HG02943 (cell line): Measurements from ENCODE around the gene VAV3.
"Not testable (repeated sequence)": the region's sequence is repeated elsewhere in the genome, so short reads cannot be mapped to it uniquely, and the experiment has no call there.

Experiments
- ATAC-seq: cut with Tn5 transposase; IDR thresholded peaks from one replicate; pipeline ENCODE4 v1.9.1; 2021; ENCODE audit warnings: mild to moderate bottlenecking, low read depth, moderate library complexity; ENCODE audit not compliant: unreplicated experiment

VAV3 gene

DNA sequence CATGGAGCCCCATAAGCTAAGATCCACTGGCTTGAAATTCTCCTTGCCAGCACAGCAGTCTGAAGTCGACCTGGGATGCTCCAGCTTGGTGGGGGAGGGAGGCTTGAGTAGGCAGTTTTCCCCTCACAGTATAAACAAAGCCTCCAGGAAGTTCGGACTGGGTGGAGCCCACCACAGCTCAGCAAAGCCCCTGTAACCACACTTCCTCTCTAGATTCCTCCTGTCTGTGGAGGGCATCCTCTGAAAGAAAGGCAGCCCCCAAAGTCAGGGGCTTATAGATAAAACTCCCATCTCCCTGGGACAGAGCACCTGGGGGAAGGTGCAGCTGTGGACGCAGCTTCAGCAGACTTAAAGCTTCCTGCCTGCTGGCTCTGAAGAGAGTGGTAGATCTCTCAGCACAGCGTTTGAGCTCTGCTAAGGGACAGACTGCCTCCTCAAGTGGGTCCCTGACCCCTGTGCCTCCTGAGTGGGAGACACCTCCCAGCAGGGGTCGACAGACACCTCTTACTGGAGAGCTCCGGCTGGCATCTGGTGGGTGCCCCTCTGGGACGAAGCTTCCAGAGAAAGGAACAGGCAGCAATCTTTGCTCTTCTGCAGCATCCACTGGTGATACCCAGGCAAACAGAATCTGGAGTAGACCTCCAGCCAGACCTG is 120.3 kb downstream of the VAV3 start:
- not testable (repeated sequence) for ATAC-seq

DNA sequence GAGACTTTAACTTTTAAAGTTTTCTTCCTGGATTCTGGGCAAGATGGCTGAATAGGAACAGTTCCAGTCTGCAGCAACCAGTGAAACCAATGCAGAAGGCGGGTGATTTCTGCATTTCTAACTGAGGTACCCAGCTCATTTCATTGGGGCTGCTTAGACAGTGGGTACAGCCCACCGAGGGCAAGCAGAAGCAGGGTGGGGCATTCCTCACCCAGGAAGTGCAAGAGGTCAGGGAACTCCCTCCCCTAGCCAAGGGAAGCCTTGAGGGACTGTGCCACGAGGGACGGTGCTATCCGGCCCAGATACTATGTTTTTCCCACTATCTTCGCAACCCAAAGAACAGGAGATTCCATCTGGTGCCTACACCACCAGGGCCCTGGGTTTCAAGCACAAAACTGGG is 121.0 kb downstream of the VAV3 start:
- no peak for ATAC-seq

DNA sequence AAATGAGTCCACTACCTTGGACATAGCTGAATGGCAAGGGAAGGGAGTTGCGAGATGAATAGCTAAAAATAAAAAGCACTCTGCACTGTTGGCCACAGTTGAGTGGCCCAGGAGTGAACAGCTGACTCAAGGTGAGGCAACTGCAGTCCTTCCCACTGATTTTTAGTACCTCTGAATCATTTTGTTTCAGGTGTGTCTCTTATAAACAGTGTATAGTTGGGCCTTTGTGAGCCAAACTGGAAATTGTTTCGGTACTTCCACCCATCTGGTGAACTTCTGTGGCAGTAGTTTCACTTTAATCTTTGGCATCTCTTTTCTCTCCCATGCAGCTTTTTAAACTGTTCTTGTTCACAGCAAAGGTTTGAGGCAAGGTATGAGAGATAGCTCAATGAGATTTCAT is 122.7 kb downstream of the VAV3 start:
- no peak for ATAC-seq

DNA sequence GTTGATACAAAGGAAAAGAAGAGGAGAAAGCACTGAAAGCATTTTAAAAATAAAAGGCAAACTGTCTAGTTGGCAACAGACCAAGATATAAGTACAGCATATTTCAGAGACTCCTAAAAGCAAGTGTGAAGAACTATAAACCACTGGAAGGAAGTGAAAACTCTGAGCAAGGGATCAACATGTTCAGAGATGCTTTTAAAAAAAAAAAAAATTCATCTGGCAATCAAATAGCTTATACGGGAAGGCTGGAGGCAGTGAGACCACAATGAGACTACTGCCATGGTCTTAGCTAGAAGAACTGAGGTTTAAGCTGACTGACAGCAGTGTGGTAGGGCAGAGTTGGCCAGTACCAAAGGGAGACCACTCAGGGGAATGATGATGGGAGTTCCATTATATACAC is 124.3 kb downstream of the VAV3 start:
- ATAC-seq: no peak

DNA sequence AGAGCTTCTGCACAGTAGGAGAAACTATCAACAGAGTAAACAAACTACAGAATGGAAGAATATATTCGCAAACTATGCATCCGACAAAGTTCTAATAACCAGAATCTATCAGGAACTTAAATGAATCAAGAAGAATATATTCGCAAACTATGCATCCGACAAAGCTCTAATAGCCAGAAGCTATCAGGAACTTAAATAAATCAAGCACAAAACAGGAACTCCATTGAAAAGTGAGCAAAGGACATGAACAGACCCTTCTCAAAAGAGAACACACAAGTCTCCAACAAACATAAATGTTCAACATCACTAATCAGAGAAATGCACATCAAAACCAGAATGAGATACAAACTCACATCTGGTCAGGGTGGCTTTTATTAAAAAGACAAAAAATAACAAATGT is 126.9 kb downstream of the VAV3 start:
- ATAC-seq: no peak

DNA sequence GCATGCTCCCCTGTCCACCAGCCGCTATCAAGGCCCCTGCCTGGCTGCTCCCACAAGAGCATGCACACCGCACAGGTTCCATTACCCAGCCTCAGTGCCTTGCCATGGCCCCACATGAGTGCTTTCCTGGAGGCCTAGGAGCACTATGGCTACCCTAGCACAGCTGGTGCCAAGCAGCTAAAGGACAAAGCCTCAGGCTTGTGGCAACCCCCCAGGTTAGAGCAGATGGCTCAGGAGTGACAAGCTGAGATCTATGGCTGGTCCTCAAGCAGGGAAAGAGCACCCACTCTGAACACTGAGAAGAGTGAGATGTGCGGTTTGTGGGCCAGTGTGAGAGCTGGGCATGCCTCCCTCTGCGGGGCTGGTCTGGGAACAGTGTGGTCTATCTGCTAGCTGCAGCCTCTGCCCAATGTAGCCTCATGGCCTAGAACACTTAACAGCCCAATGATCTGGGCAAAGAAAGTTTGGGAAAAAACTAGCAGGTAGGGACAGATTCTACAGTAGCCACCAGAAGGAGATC is 129.8 kb downstream of the VAV3 start:
- ATAC-seq: no peak

DNA sequence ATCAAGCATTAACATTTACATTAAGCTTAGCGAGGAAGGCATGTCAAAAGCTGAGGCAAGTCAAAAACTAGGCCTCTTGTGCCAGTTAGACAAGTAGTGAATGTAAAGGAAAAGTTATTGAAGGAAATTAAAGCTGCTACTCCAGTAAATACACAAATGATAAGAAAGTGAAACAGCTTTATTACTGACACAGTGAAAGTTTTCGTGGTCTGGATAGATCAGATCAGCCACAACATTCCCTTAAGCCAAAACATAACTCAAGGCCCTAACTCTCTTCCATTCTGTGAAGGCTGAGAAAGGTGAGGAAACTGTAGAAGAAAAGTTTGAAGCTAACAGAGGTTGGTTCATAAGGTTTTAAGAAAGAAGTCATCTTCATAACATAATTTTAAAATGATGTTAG is 131.9 kb downstream of the VAV3 start:
- no peak for ATAC-seq

DNA sequence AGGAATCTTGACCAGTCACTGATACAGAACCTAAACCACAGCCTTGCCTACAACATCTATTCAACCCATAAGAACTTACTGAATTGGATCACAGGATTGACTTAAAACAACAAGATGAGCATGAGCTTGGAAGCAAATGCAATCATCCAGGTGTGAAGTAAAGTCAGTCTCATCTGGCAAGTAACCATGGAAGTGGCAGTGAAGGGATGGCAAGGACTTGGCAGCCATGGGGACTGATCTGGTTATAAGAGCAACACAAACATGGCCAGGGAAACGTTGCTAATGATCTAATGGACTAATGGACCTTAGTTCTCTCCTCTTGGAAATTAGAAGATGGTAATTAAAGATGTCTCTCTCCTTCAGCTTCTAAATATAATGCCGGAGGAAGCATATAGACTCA is 133.1 kb downstream of the VAV3 start:
- no peak for ATAC-seq

DNA sequence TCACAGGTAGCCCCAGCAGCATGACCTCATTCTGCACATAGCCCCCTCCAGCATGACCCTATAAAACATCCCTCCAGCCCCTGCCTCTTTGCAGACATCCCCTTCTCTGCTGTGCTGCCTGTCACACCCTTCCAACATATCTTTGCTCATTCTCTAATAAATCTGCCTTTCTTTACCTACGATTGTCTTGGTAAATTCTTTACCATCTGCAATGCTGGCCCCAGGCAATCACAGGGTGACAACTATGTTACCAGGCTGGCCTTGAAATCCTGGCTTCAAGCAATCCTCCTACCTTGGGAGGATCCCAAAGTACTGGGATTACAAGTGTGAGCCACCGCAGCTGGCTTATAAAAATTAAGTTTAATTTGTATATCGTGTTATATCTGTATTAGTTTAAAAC is 134.5 kb downstream of the VAV3 start:
- ATAC-seq: no peak

DNA sequence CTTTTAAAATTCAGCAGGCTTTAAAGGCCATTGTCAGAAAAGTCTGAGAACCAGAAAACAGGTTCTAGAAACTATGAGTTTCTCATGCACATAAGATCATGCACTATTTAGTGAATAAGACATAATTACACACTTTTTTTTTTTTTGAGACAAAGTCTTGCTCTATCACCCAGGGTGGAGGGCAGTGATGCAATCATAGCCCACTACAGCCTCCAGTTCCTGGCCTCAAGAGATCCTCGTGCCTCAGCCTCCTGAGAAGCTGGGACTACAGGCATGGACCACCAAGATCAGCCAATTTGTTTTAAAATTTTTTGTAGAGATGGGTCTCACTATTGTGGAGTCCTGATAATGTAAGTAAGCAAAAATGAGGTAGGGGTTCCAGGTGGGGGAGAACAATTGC is 134.9 kb downstream of the VAV3 start:
- ATAC-seq: no peak

DNA sequence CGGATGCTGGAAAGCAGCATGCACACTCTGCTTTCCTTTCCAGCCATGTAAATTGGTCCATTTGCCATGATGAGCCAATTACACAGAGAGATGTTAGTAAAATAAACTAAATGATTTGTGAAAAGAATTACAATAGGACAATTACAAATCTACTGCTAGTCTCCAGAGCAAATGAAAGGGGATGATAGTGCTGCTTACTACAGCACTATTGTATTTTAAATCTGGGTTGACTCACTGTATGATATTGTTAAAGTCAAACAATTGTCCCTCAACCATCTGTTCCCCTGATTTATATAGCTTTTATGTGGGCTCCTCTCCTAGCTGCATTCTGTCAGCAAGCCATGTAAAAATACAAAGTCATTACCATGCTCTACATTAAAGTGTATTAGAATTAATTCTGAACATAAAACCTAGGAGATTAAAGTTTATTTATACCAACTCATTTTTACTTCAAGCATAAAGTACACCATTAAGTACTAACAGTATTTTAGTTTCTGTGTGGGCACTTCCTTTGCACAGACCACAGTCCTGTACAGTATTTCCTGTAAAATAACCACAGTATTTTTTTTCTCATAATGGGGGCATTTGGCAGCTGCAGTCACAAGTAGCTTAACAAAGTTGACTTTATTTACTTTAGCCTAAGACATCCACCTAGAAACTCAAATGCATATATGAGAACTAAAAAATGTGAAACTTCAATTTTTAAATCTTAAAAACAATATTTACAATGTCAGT is 135.8 kb downstream of the VAV3 start:
- ATAC-seq: no peak

DNA sequence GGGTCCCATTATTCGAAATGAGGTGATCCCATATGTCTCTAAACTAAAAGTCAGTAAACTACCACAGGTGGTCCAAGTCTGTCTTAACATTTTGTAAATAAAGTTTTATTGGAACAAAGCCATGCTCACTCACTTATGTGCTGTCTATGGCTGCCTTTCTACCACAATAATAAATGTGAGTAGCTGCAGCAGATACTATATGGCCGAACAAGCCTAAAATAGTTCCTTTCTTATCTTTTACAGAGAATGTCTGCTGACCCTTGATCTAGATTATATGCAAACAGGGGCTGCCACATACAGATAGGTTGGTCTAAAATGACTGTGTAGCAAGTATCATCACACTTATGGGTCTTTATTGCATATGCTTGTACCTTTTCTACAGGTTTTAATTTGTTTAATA is 140.0 kb downstream of the VAV3 start:
- no peak for ATAC-seq

DNA sequence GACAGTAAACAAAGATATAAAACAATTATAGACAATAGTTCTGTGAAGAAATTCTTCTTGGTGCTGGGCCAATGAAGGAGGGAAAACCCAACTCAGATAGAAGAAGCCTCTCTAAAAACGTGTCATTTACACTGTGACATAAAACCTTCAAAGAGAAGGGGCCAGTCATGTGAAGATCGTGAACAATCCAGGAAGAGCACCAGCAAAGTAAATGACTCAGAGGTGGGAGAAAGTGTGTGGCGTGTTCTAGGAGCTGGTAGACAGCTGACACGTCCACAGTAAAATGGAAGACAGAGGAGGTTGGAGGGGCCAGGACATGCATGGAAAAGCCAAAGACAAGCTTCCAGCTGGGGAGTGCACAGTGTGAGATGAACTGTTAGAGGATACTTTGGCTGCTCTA is 143.6 kb downstream of the VAV3 start:
- no peak for ATAC-seq

DNA sequence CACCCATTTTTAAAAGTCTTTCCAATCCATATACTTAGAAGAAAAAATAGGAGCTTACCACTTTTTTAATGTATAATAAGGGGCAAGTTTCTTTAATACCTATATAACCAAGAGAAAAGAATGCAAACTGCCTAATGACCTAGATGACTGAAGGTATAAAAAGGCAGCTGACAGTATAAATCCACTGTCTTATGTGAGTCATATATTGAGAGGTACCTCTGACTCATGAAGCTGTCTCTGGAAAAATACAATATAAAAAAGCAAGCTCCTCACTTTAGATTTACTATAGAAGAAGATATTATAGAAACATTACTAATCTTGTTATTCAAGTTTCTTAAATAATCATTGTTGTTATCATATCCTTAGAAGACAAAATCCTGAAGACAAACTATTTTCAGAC is 144.2 kb downstream of the VAV3 start:
- no peak for ATAC-seq

DNA sequence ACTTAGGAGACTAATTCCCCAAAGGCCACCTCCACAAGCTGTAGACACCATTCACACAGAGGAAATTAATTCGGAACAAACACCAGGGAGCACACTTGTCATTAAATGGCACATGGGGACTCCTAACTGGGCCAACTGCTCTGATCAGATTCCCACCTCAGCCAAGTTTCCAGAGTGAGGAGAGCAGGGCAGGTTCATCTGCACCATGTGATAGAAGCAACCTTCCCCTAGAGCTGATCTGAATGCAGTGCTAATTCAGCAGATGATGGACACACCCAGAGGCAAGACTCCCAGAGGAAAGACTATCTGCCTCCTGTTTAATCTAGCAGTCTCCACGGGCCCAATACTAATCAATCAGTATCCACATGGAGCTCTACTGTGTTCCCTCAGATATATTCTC is 147.0 kb downstream of the VAV3 start:
- no peak for ATAC-seq

DNA sequence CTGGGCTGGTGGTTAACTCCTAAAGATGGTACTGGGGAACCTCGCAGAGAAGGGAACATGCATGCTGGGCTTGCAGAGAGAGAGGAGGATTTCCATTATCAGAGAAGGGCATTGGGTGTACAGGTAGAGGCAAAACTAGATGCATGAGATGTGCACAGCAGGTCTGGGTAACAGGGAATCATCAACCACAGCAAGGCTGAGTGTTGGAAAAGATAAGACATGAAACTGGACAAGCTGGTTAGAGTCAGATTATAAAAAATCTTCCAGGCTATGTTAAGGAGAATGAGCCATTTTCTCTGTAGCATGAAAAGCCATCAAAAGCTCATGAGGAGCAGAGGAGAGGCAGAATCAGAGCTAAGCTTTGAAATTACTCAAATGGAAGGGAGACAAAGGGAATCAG is 147.8 kb downstream of the VAV3 start:
- ATAC-seq: no peak

DNA sequence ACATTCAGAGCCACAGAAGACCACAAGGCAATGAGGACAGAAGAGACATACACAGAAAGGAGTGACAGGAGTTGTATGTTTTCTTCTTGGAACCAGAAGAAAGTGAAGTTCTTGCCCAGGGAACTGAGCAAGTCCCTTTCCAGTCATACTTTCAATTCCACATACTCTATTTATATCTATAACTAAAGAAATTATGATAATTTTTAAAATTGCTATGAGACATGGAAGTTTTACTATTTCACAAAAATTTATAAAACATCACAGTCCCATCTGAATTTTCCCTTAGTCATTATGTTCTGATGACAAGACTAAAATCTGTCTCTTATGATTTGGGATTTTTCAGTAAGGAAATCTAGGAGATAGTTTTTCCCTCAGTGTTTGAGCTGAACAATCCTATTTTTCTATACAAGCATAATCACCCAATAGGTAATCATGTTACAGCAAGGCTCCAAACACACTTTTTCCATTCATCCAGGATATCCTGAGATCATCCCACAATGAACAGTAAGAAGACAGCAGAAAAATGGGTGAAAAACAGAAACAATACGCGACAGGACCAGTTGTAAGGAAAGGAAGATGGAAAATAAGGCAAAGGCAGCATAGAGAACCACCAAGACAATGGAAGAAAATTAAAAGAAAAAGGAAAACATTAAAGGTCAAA is 154.6 kb downstream of the VAV3 start:
- ATAC-seq: no peak

DNA sequence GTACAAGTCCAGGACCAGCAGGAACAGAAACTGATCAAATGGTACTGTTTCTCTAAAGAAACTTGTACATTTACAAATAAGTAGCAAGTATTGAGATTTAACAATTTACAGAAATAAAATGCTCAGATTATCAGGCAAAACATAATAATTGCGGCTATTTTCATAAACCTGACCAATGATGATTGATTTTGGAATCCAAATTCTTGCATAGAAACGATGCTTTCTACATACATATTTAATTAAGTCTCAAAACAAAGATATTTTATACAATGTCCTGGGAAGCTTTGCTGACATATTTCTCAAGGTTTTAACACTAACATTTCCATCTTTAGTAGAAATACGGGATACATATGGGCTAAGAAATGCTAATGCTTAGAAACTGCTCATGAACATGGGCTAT is 157.1 kb downstream of the VAV3 start:
- no peak for ATAC-seq

DNA sequence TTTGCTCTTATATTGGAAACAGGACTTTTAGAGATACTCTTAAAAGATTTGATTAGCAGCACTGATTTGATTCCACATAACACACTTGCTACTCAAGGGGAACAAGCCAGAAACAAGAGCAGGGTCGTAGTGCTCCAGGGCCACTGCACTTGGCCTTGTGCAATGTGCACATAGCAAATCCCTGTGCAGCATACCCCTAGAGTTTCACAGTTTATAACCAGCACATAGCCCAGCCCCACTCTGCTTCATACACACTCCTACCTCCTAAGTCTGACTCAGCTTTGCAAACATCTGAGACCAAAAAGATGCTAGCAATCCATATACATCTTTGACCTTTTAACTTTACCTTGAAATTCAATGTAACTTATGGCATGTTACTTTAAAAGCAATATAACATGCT is 157.6 kb downstream of the VAV3 start:
- no peak for ATAC-seq

DNA sequence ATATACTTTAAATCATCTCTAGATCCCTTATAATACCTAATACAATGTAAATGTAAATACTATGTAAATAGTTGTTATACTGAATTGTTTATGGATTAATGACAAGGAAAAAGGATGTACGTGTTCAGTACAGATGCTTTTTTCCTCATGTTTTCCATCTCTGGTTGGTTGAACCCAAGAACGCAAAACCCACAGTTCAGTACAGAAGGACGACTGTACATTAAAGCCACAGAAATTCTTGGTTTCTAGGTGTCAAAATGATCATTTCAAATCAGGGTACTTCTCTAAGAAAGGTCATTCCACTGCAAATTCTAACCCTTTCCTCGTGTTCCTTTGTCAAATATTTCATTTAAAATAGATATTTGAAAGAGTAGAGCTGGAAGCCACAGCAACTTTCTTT is 158.1 kb downstream of the VAV3 start:
- ATAC-seq: no peak

DNA sequence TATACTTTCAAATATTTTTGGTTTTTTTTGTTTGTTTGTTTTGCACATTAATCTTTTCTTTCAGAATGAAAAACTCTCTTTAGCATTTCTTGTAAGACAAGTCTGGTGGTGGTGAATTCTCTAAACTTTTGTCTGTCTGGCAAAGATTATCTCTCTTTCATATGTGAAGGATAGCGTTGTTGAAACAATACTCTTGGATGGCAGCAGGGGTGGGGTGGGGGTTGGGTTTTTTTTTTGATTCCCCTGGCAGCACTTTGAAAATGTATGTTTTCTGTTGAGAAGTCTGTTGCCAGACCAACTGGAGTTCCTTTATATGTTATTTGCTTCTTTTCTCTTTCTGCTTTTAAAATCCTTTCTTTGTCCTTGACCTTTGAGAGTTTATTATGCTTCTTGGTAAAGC is 160.2 kb downstream of the VAV3 start:
- ATAC-seq: no peak

DNA sequence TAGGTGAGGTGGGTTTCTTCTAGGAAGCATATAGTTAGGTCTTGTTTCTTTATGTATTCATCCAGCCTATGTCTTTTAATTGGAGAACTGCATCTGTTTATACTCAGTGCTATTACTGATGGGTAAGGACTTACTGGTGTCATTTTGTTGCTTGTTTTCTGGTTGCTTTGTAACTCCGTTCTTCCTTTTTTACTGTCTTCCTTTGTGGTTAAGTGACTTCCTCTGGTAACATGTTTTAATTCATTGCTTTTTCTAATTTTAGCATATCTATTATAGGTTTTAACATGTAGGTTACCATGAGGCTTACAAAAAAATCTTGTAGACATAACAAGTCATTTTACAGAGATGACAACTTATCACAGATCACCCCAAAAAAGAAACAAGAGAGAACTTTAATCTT is 160.8 kb downstream of the VAV3 start:
- no peak for ATAC-seq
